Fibroblast of pulmonary artery (primary cell): ENCODE data around the gene CAMKK1.

Experiments
- DNase-seq: peaks from one replicate; pipeline ENCODE4 v3.0.0-alpha.2; 2010; ENCODE audit warnings: low read depth
- H3K4me3 ChIP-seq: replicated peaks from 2 replicates; pipeline ENCODE4 v1.5.1; 2011; ENCODE audit warnings: low read depth, mild to moderate bottlenecking, control low read depth, low read length, moderate library complexity
- TF ChIP-seq, protein P1 (sequence below): IDR thresholded peaks from 2 replicates; pipeline ENCODE4 v1.5.1; 2011; ENCODE audit warnings: mild to moderate bottlenecking, control low read depth, low read length, inconsistent platforms; ENCODE audit errors: missing control alignments

Gene CAMKK1

DNA sequence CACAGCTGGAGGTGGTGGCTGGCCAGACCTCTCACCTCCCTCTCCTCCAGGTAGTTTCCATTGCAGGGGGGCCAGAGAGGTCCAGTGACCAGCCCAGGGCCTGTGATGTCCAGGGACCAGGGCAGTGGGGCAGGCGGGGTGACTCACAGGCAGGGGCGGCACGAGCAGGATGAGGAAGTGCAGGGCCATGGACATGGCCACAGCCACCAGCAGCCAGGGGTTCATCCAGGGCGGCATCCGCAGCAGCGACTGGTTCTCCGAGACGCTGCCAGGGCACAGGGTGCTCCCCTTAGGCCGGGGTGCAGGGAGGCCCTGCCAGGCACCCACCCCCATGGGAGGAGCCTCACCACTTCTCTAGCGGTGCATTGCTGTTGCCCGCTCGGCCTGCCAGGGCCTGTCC, 36.3 kb upstream of the CAMKK1 start:
- TF ChIP-seq, protein P1, sequence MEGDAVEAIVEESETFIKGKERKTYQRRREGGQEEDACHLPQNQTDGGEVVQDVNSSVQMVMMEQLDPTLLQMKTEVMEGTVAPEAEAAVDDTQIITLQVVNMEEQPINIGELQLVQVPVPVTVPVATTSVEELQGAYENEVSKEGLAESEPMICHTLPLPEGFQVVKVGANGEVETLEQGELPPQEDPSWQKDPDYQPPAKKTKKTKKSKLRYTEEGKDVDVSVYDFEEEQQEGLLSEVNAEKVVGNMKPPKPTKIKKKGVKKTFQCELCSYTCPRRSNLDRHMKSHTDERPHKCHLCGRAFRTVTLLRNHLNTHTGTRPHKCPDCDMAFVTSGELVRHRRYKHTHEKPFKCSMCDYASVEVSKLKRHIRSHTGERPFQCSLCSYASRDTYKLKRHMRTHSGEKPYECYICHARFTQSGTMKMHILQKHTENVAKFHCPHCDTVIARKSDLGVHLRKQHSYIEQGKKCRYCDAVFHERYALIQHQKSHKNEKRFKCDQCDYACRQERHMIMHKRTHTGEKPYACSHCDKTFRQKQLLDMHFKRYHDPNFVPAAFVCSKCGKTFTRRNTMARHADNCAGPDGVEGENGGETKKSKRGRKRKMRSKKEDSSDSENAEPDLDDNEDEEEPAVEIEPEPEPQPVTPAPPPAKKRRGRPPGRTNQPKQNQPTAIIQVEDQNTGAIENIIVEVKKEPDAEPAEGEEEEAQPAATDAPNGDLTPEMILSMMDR = no peak
- H3K4me3 ChIP-seq = no peak overlapping the region
- DNase-seq = no peak

DNA sequence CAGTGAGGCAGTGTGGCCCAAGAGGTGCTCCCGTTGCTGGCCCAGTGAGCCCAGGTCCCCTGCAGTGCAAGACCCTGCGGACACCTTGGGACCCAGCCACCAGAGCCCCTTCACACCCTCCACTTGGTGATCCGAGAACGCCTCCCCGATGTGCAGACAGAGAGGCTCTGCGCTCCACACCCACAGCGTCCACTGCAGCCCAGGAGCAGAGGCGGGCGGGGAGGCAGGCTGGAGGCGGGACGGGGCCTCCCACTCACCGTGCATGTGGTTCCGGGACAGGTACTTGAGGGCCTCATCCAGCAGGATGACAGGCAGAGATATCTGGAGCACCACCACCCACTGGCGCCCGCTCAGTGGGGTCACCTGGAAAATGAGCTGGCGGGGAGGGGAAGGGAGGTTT, 35.6 kb upstream of the CAMKK1 start:
- H3K4me3 ChIP-seq = no peak overlapping the region

DNA sequence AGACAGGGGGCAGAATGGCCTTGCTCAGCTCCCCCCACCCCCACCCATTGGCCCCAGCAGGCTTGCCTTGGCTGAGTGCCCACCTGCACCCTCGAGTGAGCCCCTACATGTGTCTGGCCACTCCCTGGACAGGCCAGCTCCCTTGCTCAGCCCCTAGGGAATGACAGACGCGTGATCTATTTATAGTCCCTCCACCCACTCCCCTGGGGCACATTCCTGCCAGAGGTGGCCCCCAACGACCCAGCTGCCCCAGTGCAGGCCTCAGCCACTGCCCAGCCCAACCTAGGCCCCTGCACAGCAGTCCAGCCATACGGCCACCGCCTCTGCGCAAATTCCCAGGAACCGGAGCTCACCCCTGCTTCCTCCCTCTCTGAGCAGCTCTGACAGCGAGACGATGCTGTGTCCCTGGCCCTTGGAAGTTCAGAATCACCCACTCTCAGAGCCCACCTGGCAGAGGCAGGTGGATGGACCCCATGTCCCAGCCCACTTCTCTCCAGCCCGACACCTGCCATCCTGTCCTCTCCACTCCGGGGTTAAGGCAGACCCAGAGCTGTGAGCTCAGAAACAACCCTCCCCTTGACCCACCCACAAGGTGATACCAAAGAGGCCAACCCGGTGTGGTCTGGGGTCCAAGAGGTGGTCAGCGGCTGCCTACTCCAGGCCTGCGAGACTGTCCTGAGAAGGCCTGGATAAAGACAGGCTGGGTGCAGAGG, 34.9 kb upstream of the CAMKK1 start:
- no peak for DNase-seq
- no peak overlapping the region for H3K4me3 ChIP-seq
- TF ChIP-seq, protein P1 = no peak

More for the DNA sequence above, 35.6 kb upstream of the CAMKK1 start:
- no peak for DNase-seq
- TF ChIP-seq, protein P1 = no peak

DNA sequence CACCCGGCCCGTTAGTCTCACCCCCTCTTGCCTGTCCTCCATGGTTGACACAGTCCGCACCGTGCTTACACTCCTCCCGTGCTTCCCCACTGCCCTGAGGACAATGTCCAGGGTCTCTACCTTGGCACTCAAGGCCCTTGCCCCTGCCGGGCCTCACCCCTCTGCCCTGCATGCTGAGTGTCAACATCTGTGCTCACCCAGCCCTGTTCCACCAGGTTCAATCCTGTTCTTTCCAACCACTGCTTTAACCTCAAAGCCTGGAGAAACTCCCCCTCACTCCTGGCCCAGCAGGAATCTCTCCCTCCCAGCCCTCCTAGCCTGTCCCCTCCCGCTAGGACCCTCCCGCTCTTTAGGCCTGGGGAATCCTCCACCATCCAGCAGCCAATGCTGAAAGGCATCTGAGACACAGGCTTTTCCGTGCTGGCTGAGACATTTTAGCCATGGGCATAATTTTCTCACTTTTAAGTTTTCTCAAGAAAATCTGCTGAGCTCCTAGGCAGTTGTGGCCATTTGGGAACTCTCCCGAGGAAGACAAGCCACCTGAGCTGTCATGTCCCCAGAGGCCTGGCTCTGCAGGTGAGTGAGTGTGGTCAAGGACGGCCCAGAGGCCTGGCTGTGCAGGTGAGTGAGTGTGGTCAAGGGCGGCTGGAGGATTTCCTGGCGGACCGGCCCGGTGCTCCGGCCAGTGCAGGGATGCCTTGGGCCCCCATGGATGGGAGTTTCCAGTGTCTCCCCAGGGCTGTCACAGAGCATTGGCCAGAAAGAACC, 34.2 kb upstream of the CAMKK1 start:
- no peak overlapping the region for H3K4me3 ChIP-seq
- no peak for DNase-seq
- TF ChIP-seq, protein P1 = no peak

DNA sequence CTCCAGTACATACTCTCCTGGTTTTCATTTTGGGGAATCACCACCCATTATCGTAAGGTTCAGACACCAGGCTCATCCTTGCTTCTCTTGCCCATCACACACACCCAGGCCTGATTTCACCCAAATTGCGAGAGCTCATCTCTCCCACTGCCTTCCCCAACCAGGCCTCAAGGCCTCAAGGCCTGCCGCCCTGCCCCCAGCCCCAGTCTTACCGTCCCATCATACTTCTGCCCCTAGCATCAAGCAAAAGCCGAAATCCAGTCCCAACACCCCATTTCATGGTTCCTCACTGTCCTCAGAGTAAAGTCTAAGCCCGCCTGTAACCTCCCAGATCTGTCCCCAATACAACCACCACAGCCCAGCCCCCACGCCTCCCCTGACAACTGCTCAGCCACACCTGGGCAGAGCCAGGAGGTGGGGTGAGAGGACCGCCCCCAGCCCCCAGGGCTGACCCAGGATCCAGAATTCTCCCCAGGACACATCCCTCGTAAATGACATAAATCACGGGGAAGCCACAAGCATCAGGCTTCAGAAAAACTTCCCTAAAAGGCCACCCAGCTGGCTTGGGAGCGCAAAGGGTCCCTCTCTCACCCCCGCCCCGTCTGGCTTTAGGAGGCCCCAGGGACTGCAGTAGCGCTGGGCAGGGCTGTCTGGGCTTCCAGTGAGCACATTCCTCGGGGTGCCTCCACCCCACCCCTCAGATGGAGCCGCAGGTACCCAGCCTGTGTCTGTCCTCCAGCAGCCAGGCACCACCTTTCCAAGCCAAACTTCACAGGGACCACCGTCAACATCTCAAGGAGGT, 33.0 kb upstream of the CAMKK1 start:
- no peak for DNase-seq
- no peak overlapping the region for H3K4me3 ChIP-seq
- TF ChIP-seq, protein P1 = no peak

DNA sequence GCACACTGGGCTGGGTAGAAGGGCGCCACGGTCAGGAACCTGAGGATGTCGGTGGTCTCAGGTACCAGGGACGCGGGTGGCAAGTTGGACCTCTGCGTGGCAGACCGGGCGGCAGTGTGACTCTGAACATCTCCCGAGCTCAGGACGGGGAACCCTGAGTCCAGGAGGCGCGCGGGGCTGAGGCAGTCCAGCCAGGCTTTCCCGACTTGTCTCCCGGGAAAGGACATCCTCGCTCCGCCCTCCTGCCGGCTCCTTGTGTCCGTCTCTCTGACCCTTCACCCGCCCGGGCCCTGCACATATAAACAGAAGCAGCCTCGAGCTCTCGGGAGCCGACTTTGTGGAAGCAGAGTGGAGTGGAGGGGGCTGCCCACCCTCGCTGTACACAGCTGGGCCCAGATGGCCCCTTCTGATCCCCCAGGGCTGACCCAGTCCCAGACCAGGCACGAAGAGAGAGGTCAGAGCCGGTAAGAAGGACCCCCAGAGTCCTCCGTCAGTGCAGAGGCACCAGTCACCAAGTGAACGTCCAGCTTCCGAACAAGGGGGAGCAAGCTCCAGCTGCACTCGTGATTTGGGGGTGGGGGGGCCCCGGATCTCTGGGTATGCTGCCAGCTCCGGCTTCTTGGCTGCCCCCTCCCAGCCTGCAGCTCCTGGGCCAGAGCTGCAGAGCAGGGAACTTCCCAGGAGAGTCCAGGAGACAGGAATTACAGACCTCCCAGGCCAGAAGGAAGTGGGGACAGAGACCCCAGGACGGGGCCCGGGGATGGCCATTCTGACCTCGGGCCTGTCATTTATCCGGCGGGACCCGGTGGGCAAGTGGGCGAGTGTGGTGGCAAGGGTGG, 31.9 kb upstream of the CAMKK1 start:
- H3K4me3 ChIP-seq = no peak overlapping the region
- TF ChIP-seq, protein P1 = no peak
- no peak for DNase-seq
